ENCODE measurements around the gene ITPKB. TPM values are rescaled to one million over a fixed set of nuclear protein-coding genes. Genes with fewer than 3 reads are reported as not detected.

ITPKB gene
- total RNA-seq, 1 donor, result 4.7 TPM

DNA sequence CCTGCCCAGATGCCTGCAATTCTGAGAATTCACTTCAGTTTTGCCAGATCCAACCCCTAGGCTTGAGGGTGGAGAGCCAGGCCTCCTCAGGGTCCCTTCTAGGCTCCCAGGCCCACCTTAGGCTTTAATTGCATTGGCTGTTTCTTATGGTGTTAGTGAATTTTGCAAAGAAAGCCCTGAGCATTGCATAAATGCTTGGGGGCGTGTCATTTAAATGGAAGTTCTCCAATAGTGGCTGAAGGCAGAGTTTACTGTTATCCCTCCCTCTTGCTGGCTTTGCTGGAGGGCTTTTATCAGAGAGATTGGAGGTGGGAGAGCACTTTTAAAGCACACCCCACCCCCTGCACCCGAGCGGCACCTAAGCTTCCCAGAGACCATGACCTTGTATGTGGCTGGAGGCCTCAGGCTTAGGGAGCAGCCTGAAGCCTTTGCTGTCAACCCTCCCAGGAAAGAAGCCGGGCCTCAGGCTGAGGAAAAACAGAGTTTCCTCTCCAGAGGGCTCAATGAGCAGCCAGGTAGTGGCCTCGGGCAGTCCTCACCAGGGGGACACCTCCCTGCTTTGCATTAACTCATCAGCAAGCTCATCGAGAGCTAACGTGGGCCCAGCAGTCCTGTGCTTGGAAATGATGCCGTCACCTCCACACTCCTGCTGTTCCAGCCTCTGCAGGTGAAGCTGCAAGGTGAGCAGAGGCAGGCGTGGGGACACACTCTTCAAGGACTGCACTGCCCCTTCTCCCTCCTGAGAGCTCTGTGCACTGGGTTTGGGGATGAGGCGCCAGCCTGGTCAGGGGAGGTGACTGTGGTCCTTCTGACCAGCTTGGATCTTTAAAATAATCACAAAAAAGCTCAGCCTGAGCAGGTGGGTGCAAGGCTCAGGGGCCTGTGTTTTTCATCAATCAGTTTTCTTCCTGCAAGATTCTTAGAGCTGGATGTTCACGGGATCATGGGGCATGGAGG lies 132.5 kb downstream of the ITPKB start:
- H3K4me3 ChIP-seq (ENCODE audit: low read depth, low read length), result no peak overlapping the region
- TF ChIP-seq CTCF (IDR thresholded peaks at IDR 0.05; ENCODE audit: insufficient read depth, low read depth, low read length), result no peak
- DNase-seq (ENCODE audit: low read depth), result peak; percentile 37

GRCh38 chr1:226605318-226605950 lies 133.6 kb downstream of the ITPKB start:
- no peak overlapping the region for H3K4me3 ChIP-seq (ENCODE audit: low read depth, low read length)
- no peak for DNase-seq (ENCODE audit: low read depth)
- TF ChIP-seq CTCF (IDR thresholded peaks at IDR 0.05; ENCODE audit: insufficient read depth, low read depth, low read length), result no peak

DNA sequence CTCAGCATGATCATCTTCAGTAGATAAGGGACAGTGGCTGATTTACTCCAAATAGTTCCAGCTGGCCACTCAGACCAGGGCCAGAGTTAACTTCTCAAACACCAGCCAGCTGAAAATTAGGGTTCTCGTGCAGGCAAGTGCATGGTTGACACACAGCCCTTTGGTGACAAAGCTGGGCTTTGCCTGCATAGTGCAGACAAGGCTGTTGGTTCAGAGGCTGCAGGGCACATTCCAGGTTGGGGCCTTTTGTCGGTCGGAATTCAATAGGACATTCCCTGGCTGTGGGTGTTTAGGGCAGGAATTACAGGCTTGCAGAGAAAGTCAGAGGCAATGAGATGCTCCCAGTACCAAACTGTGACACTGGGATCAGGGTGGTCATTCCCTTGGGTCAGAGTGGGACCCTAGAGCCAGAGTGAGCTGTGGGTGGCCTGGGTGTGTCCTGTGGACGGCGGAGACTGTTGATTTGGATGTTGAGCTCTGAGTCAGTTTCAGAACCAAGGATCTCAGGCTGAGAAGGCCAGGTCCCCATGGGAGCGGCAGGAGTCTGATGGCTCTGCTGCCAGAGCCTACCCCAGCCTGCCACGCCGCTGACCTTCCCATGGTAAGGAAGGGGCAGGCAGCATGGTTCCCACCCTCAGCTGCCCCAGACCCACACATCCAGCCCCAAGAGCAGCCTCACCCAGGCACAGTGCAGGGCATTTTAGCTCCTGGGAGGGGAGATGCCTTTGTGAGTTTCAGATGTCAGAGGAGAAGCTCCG lies 134.3 kb downstream of the ITPKB start:
- DNase-seq (ENCODE audit: low read depth), result peak; percentile 18
- no peak overlapping the region for H3K4me3 ChIP-seq (ENCODE audit: low read depth, low read length)
- no peak for TF ChIP-seq CTCF (IDR thresholded peaks at IDR 0.05; ENCODE audit: insufficient read depth, low read depth, low read length)

- no peak for DNase-seq (ENCODE audit: low read depth)
- H3K4me3 ChIP-seq (ENCODE audit: low read depth, low read length), result no peak overlapping the region
- TF ChIP-seq CTCF (IDR thresholded peaks at IDR 0.05; ENCODE audit: insufficient read depth, low read depth, low read length), result no peak
Measured at GRCh38 chr1:226603858-226604559, 135.1 kb downstream of the ITPKB start.

DNA sequence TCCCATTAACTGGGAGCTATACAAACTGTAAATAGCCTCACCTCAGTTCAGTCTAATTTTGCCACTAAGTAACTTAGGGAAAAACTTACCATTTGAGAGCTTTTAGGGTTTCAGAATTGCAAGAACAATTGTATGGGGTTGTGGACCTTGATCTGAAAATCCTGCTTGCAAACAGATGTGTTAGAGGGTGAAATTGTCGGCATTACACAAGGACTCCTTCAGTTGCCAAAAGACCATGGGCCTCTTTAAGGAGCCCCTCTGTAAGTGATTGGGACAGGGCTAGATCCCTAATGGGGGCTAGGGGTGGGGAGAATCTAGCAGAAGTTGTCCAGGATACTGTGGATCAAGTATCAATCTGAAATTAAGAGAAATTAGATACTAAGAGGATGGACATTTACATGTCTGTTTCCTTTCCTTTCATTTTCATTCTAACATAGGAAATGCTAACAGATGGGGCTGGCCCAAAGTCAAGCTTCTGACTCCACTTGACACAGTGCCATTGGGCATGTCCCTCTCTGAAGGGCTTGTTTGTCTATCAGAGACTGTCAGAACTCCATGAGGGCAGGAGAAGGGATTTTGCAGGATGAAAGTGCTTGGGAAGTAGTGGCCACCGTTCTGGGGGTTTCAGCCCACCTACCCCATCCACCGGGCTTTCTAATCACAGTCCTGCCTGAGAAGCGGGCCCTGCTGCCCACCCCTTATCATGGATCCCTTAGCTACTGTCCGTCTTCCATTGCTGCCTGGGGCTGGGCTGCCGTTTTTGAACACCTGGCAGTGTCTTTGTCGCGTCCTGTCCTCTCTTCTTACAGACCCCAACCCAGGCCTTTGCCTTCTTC lies 135.8 kb downstream of the ITPKB start:
- no peak overlapping the region for H3K4me3 ChIP-seq (ENCODE audit: low read depth, low read length)
- DNase-seq (ENCODE audit: low read depth), result peak; percentile 55

More for the DNA sequence above, 135.8 kb downstream of the ITPKB start:
- no peak for TF ChIP-seq CTCF (IDR thresholded peaks at IDR 0.05; ENCODE audit: insufficient read depth, low read depth, low read length)

Data from fibroblast of villous mesenchyme (primary cell).